Caco-2 (cell line): ENCODE results near the gene OR2A25. TPM values are rescaled to one million over a fixed set of nuclear protein-coding genes. Genes with fewer than 3 reads are reported as not detected.

Experiments used
- BruUV-seq: library from RNA; stranded (reverse); fragments of 400-500 nt; replicated peaks from 2 replicates; lab custom pipeline; 2021; lab: Mats Ljungman, UMichigan
- CTCF ChIA-PET: fragments of 300-600 bp; sonication (Branson Sonifier 250); formaldehyde crosslinking; loops from one replicate; lab custom pipeline; 2022; ENCODE audit warnings: antibody characterized with exemption; lab: Charles Lee
- POLR2A ChIA-PET: fragments of 300-600 bp; sonication (Branson Sonifier 250); formaldehyde crosslinking; loops from one replicate; lab custom pipeline; 2022; ENCODE audit warnings: antibody characterized with exemption; lab: Charles Lee
- DNase-seq, 2 experiments: peaks; one replicate each; pipeline versions ENCODE4 v3.0.0 to v3.0.0-alpha.2; 2020 to 2022
- H3K27me3 ChIP-seq: replicated peaks from 2 replicates; pipeline ENCODE4 v1.6.0; 2011; ENCODE audit warnings: low read length; ENCODE audit not compliant: control insufficient read depth, insufficient read depth
- H3K36me3 ChIP-seq: 2 replicates; pipeline ENCODE4 v1.5.1; 2011; ENCODE audit warnings: low read length; ENCODE audit not compliant: control insufficient read depth, insufficient read depth
- H3K4me1 ChIP-seq: fragments of 250-450 bp; sonication (Bioruptor Pico); 2 replicates; pipeline ENCODE4 v1.5.1; 2020; ENCODE audit warnings: mild to moderate bottlenecking
- H3K4me3 ChIP-seq: 2 replicates; pipeline ENCODE4 v1.5.1; 2011; ENCODE audit warnings: low read depth, mild to moderate bottlenecking, control low read depth, low read length
- H3K9me3 ChIP-seq: fragments of 250-450 bp; sonication (Bioruptor Pico); 2 replicates; pipeline ENCODE4 v1.5.1; 2020; ENCODE audit warnings: mild to moderate bottlenecking, moderate library complexity
- H3K27ac Mint-ChIP-seq: one replicate; pipeline ENCODE4 v1.8.0; 2022; ENCODE audit warnings: mixed read lengths; ENCODE audit not compliant: unreplicated experiment
- H3K27me3 Mint-ChIP-seq: one replicate; pipeline ENCODE4 v1.8.0; 2022; ENCODE audit warnings: mixed read lengths; ENCODE audit not compliant: insufficient read depth, unreplicated experiment
- H3K36me3 Mint-ChIP-seq: one replicate; pipeline ENCODE4 v1.8.0; 2022; ENCODE audit warnings: mild to moderate bottlenecking, mixed read lengths; ENCODE audit not compliant: insufficient read depth, unreplicated experiment
- H3K4me1 Mint-ChIP-seq: one replicate; pipeline ENCODE4 v1.8.0; 2022; ENCODE audit warnings: low read depth, mixed read lengths; ENCODE audit not compliant: unreplicated experiment
- H3K4me3 Mint-ChIP-seq: one replicate; pipeline ENCODE4 v1.8.0; 2022; ENCODE audit warnings: mild to moderate bottlenecking, moderate library complexity, mixed read lengths; ENCODE audit not compliant: unreplicated experiment
- H3K9me3 Mint-ChIP-seq: one replicate; pipeline ENCODE4 v1.8.0; 2022; ENCODE audit warnings: mixed read lengths; ENCODE audit not compliant: unreplicated experiment
- intact Hi-C: fragments of 100-400 bp; cut with micrococcal nuclease; formaldehyde crosslinking; loops from one replicate; pipeline ENCODE4 v1.10.0; 2022; ENCODE audit not compliant: unreplicated experiment
- total RNA-seq: library from RNA; stranded (reverse); gene quantifications from 2 replicates; pipeline ENCODE4 v1.2.3, GENCODE V29; 2022
- TF ChIP-seq, protein P1 (sequence below), 2 experiments: fragments of 200-600 bp in 1 of 2; IDR thresholded peaks; 1 replicate in 1 of 2; 2 replicates in 1 of 2; pipeline versions ENCODE4 v1.5.1 to v1.8.0; 2011 to 2022; ENCODE audit warnings: antibody characterized with exemption in 1 of 2, control low read depth in 1 of 2, inconsistent platforms in 1 of 2, low read depth in 1 of 2, low read length in 1 of 2, mild to moderate bottlenecking in 1 of 2, moderate library complexity in 1 of 2; ENCODE audit not compliant: insufficient read depth in 1 of 2, severe bottlenecking in 1 of 2, unreplicated experiment in 1 of 2

OR2A25 gene
- total RNA-seq, 1 experiment from 2014 or later: not detected

DNA sequence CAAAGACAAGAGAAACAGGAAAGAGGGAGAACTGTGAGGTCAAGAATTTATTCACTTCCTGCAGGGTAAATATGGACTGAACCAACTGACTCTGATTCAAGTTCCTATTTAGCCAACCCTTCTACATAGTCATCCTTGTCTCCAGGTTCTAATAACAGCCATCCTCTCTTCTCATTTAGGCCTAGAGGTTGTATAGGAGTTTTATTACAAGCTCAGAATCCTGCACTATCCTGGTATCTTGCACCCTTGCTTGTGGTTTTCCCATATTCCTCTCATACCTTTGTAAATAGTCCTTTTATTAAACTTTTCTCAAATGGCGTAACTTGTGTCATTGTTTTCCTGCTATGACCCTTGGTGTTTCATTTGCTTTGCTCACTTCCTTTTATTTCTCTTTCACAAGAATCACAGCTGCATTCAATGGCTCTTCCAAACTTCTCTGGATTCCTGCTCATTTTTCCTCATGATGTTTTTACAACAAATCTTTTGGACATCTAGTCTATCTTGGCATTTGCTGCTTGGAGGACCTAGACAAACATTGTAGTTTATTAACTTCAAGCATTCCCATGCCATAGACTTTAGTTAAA lies 33.2 kb upstream of the OR2A25 start:
- Mint-ChIP-seq H3K36me3 (no peaks in the 10 kb centered on the region), H3K27ac (no peak overlapping the region), H3K27me3 (no peaks in the 10 kb centered on the region), H3K4me3 (no peak overlapping the region), H3K4me1 (peaks cover 16% of the 10 kb centered on the region), H3K9me3 (no peaks in the 10 kb centered on the region)
- DNase-seq: no peak
- CTCF ChIA-PET: no interaction called here
- no peak overlapping the region for H3K4me3 ChIP-seq
- H3K36me3 ChIP-seq: no peaks in the 10 kb centered on the region
- H3K4me1 ChIP-seq: peaks cover 19% of the 10 kb centered on the region
- BruUV-seq: no TSS peak
- POLR2A ChIA-PET: no interaction called here
- H3K27me3 ChIP-seq: no peaks in the 10 kb centered on the region
- H3K9me3 ChIP-seq: no peaks in the 10 kb centered on the region
- intact Hi-C loops: no loop called here
- TF ChIP-seq, protein P1, sequence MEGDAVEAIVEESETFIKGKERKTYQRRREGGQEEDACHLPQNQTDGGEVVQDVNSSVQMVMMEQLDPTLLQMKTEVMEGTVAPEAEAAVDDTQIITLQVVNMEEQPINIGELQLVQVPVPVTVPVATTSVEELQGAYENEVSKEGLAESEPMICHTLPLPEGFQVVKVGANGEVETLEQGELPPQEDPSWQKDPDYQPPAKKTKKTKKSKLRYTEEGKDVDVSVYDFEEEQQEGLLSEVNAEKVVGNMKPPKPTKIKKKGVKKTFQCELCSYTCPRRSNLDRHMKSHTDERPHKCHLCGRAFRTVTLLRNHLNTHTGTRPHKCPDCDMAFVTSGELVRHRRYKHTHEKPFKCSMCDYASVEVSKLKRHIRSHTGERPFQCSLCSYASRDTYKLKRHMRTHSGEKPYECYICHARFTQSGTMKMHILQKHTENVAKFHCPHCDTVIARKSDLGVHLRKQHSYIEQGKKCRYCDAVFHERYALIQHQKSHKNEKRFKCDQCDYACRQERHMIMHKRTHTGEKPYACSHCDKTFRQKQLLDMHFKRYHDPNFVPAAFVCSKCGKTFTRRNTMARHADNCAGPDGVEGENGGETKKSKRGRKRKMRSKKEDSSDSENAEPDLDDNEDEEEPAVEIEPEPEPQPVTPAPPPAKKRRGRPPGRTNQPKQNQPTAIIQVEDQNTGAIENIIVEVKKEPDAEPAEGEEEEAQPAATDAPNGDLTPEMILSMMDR (IDR thresholded peaks at IDR 0.05; ENCODE audit: insufficient read depth in 1 of 2, low read depth in 1 of 2, low read length in 1 of 2, severe bottlenecking in 1 of 2, unreplicated experiment in 1 of 2): no peak

DNA sequence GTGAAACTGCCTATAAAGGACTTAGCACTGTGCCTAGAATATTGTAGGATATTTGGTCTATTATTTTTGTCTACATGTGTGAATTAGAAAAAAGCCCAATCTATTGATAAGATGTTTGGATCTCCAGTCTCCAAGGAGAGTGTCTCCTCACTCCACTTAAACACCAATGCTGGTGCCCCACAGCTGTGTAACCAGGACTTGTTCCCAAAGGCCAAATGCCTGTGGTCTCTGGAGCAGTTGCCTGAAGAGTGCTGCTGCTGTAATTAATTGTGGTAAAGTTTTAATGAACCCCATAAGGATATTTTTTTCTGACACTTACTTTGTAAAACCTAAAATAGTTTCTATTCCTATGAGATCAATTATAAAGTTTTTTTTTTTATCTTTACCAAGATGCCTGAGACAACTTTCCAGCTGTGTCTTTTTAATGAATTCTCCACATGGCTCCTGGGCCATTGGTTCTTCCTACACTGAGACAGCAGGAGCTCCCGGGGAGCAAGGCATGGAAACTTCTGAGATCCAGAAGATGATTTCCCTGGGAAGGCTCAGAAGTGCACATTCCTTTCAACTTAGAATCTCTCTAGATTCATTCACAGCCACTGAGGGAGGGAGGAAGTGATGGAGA lies 32.1 kb upstream of the OR2A25 start:
- TF ChIP-seq, protein P1 (IDR thresholded peaks at IDR 0.05; ENCODE audit: insufficient read depth in 1 of 2, low read depth in 1 of 2, low read length in 1 of 2, severe bottlenecking in 1 of 2, unreplicated experiment in 1 of 2): no peak
- no peak for DNase-seq
- Histone ChIP-seq H3K4me1 (peaks cover 10% of the 10 kb centered on the region), H3K9me3 (no peaks in the 10 kb centered on the region), H3K27me3 (no peaks in the 10 kb centered on the region), H3K36me3 (no peaks in the 10 kb centered on the region), H3K4me3 (no peak overlapping the region)
- Mint-ChIP-seq H3K36me3 (no peaks in the 10 kb centered on the region), H3K4me1 (peaks cover 6% of the 10 kb centered on the region), H3K9me3 (no peaks in the 10 kb centered on the region), H3K4me3 (no peak overlapping the region), H3K27me3 (no peaks in the 10 kb centered on the region), H3K27ac (no peak overlapping the region)
- CTCF ChIA-PET: no interaction called here
- intact Hi-C loops: no loop called here
- no TSS peak for BruUV-seq
- POLR2A ChIA-PET: no interaction called here

DNA sequence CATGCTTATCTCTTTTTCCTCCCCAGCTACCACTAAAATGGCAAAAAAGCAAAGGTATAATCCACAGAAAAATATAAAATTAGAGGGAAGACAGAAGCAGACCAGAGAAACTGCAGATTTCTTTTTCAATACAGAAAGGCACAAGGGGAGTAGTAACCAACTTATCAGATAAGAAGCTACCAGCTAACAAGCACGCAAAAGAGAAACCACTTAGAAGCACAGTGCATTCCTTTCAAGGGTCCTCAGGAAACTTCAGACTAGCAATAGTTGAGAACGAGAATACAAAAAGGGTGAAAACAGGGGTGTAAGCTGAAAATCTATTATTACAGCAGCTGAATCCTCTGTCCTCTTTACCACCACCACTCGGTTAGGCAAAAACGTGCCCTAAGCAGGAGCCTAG lies 30.7 kb upstream of the OR2A25 start:
- TF ChIP-seq, protein P1 (IDR thresholded peaks at IDR 0.05; ENCODE audit: insufficient read depth in 1 of 2, low read depth in 1 of 2, low read length in 1 of 2, severe bottlenecking in 1 of 2, unreplicated experiment in 1 of 2): no peak
- Mint-ChIP-seq H3K4me1 (no peaks in the 10 kb centered on the region), H3K27ac (no peak overlapping the region), H3K4me3 (no peak overlapping the region), H3K36me3 (no peaks in the 10 kb centered on the region), H3K27me3 (peaks cover 3% of the 10 kb centered on the region), H3K9me3 (no peaks in the 10 kb centered on the region)
- DNase-seq: no peak
- ChIA-PET POLR2A (no interaction called here), CTCF (no interaction called here)
- H3K9me3 ChIP-seq: no peaks in the 10 kb centered on the region
- intact Hi-C loops: no loop called here
- H3K4me3 ChIP-seq: no peak overlapping the region
- BruUV-seq: no TSS peak
- no peaks in the 10 kb centered on the region for H3K36me3 ChIP-seq
- H3K27me3 ChIP-seq: no peaks in the 10 kb centered on the region
- H3K4me1 ChIP-seq: no peaks in the 10 kb centered on the region
